ENCODE measurements around the gene CASKIN2.

- TF ChIP-seq POLR2A (IDR thresholded peaks at IDR 0.05) (no peak), CTCF (IDR thresholded peaks at IDR 0.05) (no peak)
Measured at GRCh38 chr17:75502072-75502720, 13.1 kb downstream of the CASKIN2 start.
